ENCODE data around the gene VWF.

GRCh38 chr12:6069437-6070093 is 54.9 kb downstream of the VWF start:
- no peak for TF ChIP-seq POLR2A (IDR thresholded peaks at IDR 0.05; ENCODE audit: low read length)
- no peak for TF ChIP-seq GATA1 (IDR thresholded peaks at IDR 0.05; ENCODE audit: low read depth, low read length)

All from erythroblast (primary cell).